NCI-H187 treated with DMSO at 0.1 percent for 48 hours (cell line): Measurements from ENCODE around the gene PTCD3.

Experiments used
- DNase-seq: peaks from one replicate; lab custom pipeline; 2025; lab: John Stamatoyannopoulos, UW

Gene PTCD3

DNA sequence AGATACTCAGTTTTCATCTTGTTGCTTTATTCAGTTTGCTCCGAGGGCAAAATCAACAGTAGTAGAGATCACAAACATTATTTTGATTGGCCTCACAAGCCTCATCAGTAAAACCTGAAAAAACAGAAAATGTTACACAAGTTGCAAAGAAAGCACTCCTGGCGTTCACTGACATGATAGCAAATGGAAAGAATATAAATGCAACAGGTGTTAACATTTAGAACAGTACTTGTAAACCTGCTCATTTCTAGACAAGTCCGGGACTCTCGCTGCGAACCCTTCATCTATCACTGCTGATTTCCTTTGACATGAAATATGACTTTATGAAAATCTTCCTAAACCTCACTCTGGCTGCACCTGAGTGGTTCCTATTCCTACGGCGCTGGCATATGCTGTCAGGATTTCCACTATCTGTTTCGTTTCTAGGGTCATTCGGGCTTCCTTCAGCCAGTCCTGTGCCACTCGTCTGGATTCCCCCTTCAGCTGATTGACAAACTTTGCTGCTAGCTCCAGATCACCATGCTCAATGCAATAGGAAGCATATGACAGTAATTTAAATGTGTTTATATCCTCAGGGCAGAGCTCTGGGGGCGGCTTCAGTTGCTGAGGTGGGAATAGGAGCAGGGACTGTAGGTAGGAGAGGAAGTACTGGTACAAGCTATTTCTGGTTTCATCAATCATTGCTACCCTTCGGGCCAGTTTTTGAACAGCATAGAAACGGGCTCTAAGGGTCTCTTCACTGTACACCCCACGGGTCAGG lies 38.1 kb downstream of the PTCD3 start:
- DNase-seq: no peak

DNA sequence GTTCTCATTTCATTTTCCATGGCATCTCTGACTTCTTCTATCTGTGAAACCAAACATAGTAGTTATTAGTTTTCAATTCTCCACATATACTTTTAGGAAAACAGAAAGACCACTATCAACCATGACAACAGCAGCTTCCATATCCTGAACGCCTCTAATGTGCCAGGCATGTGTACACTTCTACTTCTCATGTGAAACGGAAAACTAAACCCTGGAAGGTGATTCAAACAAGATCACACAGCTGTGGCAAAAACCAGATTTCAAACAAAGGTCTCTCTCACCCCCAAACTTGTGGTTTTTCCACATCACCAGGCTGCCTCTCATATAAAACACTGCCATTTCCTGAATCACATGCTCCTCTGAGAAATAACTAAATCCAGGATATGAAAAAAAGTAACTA lies 41.8 kb downstream of the PTCD3 start:
- no peak for DNase-seq

DNA sequence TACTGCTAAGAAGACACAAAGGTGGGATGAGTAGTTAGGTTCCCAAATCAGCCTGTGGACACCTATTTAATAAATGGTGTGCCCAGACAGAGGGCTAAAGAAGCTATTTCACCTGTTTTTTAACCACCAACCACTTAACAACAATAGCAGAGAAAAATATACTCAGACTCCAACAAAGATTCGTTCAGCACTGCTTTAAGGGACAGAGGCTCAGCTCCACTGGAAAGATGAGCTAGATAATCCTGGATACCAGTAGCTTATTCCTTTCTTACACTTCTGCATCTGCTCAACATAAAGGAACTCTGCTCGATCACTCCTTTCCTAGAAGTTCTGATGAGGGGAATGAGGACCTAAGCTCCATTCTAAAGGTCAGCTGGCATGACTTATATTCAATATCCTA lies 44.5 kb downstream of the PTCD3 start:
- DNase-seq: no peak

DNA sequence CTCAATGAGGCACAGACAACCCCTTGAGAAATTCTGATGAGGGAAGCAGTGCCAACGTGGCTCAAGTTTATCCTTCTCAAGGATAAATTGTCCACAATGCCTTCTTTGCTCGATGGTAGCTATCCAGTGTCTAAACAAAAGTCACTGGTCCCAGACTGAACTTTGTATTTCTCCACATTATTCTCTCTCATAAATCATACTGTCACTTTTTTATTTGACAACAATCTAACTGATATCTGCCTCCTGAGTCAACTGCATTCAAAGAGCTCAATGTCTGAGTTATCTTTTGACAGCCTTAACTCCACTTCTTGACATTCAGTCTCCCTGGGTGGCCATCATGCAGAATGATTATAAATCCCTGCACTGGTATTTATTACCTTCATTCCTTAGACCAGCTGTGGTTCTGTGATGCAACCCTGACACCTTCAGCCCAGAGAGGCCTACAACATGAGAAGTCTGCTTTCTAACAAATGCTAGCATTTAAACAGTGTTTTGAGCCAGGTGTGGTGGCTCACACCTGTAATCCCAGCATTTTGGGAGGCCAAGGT lies 51.0 kb downstream of the PTCD3 start:
- no peak for DNase-seq

DNA sequence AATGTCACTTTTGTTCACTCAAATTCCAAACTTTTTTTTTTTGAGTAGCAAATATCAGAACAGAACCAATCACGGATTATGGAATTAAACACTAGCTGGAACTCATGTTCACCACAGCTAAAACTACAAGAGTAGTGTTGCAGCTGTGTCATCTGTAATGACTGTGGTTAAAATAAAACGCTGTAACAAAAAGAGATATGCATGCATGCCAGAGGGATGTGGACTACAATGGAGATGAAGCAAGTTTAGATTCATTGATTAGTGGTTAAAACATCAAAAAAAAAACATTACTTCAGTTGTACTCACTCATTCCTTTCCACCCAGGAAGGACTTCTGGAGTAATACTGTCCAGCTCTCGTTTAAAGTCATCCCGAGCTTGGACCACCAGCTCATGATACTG lies 52.3 kb downstream of the PTCD3 start:
- no peak for DNase-seq

GRCh38 chr2:86160156-86160952 lies 54.3 kb downstream of the PTCD3 start:
- no peak for DNase-seq

GRCh38 chr2:86170449-86170848 lies 64.4 kb downstream of the PTCD3 start:
- no peak for DNase-seq

DNA sequence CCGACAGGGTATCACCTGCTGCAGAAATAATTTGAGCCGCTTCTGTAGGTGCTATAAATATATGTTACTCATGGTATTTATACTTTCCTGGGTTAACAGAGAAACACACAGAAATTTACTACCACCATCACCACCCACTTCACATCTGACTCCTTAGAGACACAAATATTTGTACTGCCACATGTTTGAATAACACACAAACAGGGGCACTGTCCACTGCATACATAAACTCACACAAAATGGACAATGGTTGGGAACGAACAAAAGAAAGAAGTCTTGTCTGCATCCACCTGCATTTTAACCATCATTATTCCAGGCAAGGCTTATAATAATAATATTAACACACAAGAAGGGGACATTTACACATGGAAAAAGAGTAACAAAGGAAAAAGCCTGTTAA lies 65.3 kb downstream of the PTCD3 start:
- DNase-seq: no peak

DNA sequence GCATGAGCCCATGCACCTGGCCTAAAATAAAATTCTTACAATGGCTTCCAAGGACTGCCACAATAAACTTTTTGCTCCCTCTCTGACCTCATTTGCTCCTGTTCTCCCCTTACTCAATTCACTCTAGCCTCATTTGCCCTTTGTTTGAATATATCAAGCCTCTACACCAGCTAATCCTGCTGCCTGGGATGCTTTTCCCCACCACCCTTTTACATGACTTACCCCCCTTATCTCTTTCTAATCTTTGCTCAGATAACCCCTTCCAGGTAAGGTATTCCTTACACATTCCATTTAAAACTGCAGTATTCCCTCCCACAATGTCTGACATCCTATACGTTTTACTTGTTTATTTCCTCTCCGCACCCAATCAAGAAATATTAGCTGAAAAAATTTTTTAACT lies 66.6 kb downstream of the PTCD3 start:
- no peak for DNase-seq

DNA sequence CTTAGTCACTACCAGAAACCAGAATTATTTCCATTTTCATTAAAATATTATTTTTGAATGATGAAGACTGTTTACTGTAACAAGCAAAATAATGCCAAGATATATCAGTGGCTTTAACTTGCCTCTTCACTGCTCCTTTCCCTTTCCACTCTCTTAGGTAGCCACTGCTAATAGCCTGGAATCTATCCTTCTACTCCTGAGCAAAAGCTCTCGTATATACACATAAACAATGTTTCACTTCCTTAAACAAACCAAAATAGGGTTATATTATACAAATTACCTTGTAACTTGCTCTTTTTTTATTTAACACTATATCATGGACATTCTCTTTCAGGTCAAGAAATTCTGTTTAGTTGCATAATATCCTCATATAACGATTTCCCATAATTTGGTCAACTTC lies 68.4 kb downstream of the PTCD3 start:
- DNase-seq: no peak

- no peak for DNase-seq
Observed at GRCh38 chr2:86175828-86176227, 69.8 kb downstream of the PTCD3 start.

DNA sequence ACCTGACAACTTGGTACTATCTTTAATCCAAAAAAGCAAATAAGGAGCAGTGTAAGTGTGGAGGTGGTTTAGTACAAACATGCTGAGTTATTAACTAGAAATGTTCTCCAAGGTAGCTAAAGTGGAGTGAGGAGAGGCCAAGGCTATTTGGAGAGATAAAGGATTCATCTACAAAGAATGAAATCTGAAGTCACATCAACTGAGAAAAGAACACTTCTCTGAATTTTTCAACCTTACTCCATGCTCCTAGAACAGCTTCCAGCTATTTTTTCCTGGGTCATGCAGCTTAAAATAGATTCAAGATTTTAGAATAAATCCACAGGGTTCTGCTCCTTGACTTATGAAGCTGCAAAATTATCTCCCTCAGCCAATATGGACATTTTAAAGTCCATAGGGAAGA lies 70.6 kb downstream of the PTCD3 start:
- no peak for DNase-seq

- no peak for DNase-seq
Observed at GRCh38 chr2:86185517-86186212, 79.6 kb downstream of the PTCD3 start.

GRCh38 chr2:86186431-86186830 lies 80.4 kb downstream of the PTCD3 start:
- DNase-seq: no peak

DNA sequence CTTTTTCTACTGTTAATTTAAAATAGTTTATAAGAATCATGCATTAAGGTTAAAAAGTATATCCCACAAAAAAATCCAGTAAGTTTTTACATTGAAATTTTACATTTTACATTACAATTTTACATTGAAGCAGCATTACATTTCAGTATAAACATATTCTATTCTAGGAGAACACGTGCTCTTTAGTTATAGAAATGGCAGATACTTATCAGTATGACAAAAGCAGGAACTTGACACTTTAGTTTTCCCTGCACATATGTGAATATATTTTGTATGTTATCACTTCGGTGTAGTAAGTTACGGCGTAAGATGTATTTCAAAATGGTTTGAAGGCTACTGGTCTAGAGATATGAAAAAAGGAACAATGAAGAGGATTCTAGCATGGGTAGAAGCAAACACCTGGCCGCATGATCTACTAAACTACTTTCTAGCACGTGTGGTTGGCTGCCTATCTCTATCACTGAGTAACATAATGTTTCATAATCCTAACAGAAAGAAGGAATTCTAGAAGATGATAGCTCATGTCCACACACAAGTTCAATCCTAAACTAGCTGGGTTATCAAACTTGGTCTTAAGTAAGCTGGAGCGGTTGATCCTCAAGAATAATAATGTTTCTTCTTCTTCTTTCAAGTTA lies 83.9 kb downstream of the PTCD3 start:
- DNase-seq: no peak
